GM19455 (cell line): ENCODE measurements around the gene CDK11B.

Experiments used
- ATAC-seq: cut with Tn5 transposase; IDR thresholded peaks from one replicate; pipeline ENCODE4 v1.9.1; 2021; ENCODE audit not compliant: unreplicated experiment

Gene CDK11B

GRCh38 chr1:1617516-1617915, 41.3 kb downstream of the CDK11B start:
- ATAC-seq = no peak

- no peak for ATAC-seq
Measured at GRCh38 chr1:1616838-1617237, 42.0 kb downstream of the CDK11B start.

- peak; percentile 30 for ATAC-seq
Measured at GRCh38 chr1:1616045-1616790, 42.6 kb downstream of the CDK11B start.

- ATAC-seq = peak; percentile 72
Measured at GRCh38 chr1:1615256-1616044, 43.4 kb downstream of the CDK11B start, which contains the start of gene MIB2. Gene MIB2 (plus strand): TSS chr1:1615500. CDS start chr1:1623453, 7,953 bp downstream.

GRCh38 chr1:1614954-1615255, 43.9 kb downstream of the CDK11B start:
- no peak for ATAC-seq

- ATAC-seq = no peak
Measured at GRCh38 chr1:1614204-1614953, 44.4 kb downstream of the CDK11B start.

- ATAC-seq = no peak
Measured at GRCh38 chr1:1613509-1614082, 45.2 kb downstream of the CDK11B start.

- no peak for ATAC-seq
Measured at GRCh38 chr1:1612104-1612400, 46.8 kb downstream of the CDK11B start.

GRCh38 chr1:1610796-1611195, 48.0 kb downstream of the CDK11B start:
- ATAC-seq = no peak

GRCh38 chr1:1609822-1610485, 48.9 kb downstream of the CDK11B start:
- ATAC-seq = no peak

- no peak for ATAC-seq
Measured at GRCh38 chr1:1606232-1606631, 52.6 kb downstream of the CDK11B start.

GRCh38 chr1:1605724-1606123, 53.1 kb downstream of the CDK11B start:
- no peak for ATAC-seq

GRCh38 chr1:1605034-1605591, 53.7 kb downstream of the CDK11B start:
- no peak for ATAC-seq

- no peak for ATAC-seq
Measured at GRCh38 chr1:1604374-1605033, 54.3 kb downstream of the CDK11B start.

- no peak for ATAC-seq
Measured at GRCh38 chr1:1603671-1604373, 55.0 kb downstream of the CDK11B start.

GRCh38 chr1:1602968-1603506, 55.8 kb downstream of the CDK11B start:
- no peak for ATAC-seq

- ATAC-seq = no peak
Measured at GRCh38 chr1:1602304-1602967, 56.4 kb downstream of the CDK11B start.

- no peak for ATAC-seq
Measured at GRCh38 chr1:1601564-1602303, 57.1 kb downstream of the CDK11B start.
